ENCODE measurements around the gene SH3BP2. TPM values are rescaled to one million over a fixed set of nuclear protein-coding genes. Genes with fewer than 3 reads are reported as not detected.

Gene SH3BP2
- total RNA-seq, 6 donors from 2014 or later = 59.1 to 358 (median 103) TPM

- WGBS, 2 donors = 91 to 94% methylated on average over 12 of the region's 12 CpGs
- peaks cover 4 to 23% (median 15%) of the 10 kb centered on the region in 4 donors for H3K4me1 ChIP-seq
- H3K4me3 ChIP-seq = no peak overlapping the region
- H3K27me3 ChIP-seq = no peaks in the 10 kb centered on the region
- H3K36me3 ChIP-seq = no peaks in the 10 kb centered on the region
- H3K27ac ChIP-seq = no peak overlapping the region
- DNase-seq (no peak), ATAC-seq (ENCODE audit: low FRiP score in 2 of 2) (no peak)
- H3K9me3 ChIP-seq = no peaks in the 10 kb centered on the region
- TF ChIP-seq POLR2AphosphoS5 (IDR thresholded peaks at IDR 0.05) = no peak
- TF ChIP-seq EP300 (IDR thresholded peaks at IDR 0.05) = no peak
- no peak for TF ChIP-seq CTCF (IDR thresholded peaks at IDR 0.05)
- no peak for TF ChIP-seq POLR2A (IDR thresholded peaks at IDR 0.05)
These were observed 26.9 kb upstream of the SH3BP2 start for GRCh38 chr4:2765832-2766526.

GRCh38 chr4:2767046-2767704, 25.7 kb upstream of the SH3BP2 start:
- TF ChIP-seq POLR2AphosphoS5 (IDR thresholded peaks at IDR 0.05) (no peak), POLR2A (IDR thresholded peaks at IDR 0.05) (no peak), CTCF (IDR thresholded peaks at IDR 0.05) (no peak), EP300 (IDR thresholded peaks at IDR 0.05) (no peak)
- Histone ChIP-seq H3K27ac (no peak overlapping the region), H3K36me3 (no peaks in the 10 kb centered on the region), H3K27me3 (no peaks in the 10 kb centered on the region), H3K4me3 (no peak overlapping the region), H3K9me3 (no peaks in the 10 kb centered on the region), H3K4me1 (peaks cover 4 to 17% (median 14%) of the 10 kb centered on the region in 4 donors)
- DNase-seq (no peak), ATAC-seq (ENCODE audit: low FRiP score in 2 of 2) (no peak)
- 91 to 93% methylated on average over 5 of the region's 5 CpGs for WGBS, 2 donors

GRCh38 chr4:2767705-2768074, 25.2 kb upstream of the SH3BP2 start:
- no peaks in the 10 kb centered on the region for H3K27me3 ChIP-seq
- WGBS, 2 donors = 77 to 88% methylated on average over 9 to 11 of the region's 11 CpGs
- ATAC-seq (ENCODE audit: low FRiP score in 2 of 2) (no peak), DNase-seq (no peak)
- TF ChIP-seq POLR2AphosphoS5 (IDR thresholded peaks at IDR 0.05) (peak in 1 of 2 donors; percentile 9), EP300 (IDR thresholded peaks at IDR 0.05) (no peak)
- H3K4me1 ChIP-seq = peaks cover 4 to 17% (median 14%) of the 10 kb centered on the region in 4 donors
- H3K9me3 ChIP-seq = no peaks in the 10 kb centered on the region
- no peak overlapping the region for H3K4me3 ChIP-seq
- H3K27ac ChIP-seq = no peak overlapping the region
- H3K36me3 ChIP-seq = no peaks in the 10 kb centered on the region

GRCh38 chr4:2768124-2768523, 24.8 kb upstream of the SH3BP2 start:
- no peak for DNase-seq
- no peaks in the 10 kb centered on the region for H3K27me3 ChIP-seq
- no peak for ATAC-seq (ENCODE audit: low FRiP score in 2 of 2)
- no peak overlapping the region for H3K4me3 ChIP-seq
- no peaks in the 10 kb centered on the region for H3K36me3 ChIP-seq
- 92 to 93% methylated on average over 9 of the region's 9 CpGs for WGBS, 2 donors
- H3K9me3 ChIP-seq = no peaks in the 10 kb centered on the region
- peaks cover 4 to 17% (median 14%) of the 10 kb centered on the region in 4 donors for H3K4me1 ChIP-seq
- TF ChIP-seq CTCF (IDR thresholded peaks at IDR 0.05) (no peak), POLR2AphosphoS5 (IDR thresholded peaks at IDR 0.05) (no peak), EP300 (IDR thresholded peaks at IDR 0.05) (no peak), POLR2A (IDR thresholded peaks at IDR 0.05) (no peak)
- no peak overlapping the region for H3K27ac ChIP-seq

- Histone ChIP-seq H3K27ac (no peak overlapping the region), H3K36me3 (no peaks in the 10 kb centered on the region), H3K4me3 (no peak overlapping the region), H3K27me3 (no peaks in the 10 kb centered on the region), H3K4me1 (peaks cover 4 to 13% (median 9%) of the 10 kb centered on the region in 4 donors), H3K9me3 (no peaks in the 10 kb centered on the region)
- DNase-seq (no peak), ATAC-seq (ENCODE audit: low FRiP score in 2 of 2) (no peak)
- 69 to 72% methylated on average over 14 to 15 of the region's 15 CpGs for WGBS, 2 donors
- TF ChIP-seq CTCF (IDR thresholded peaks at IDR 0.05) (no peak), POLR2A (IDR thresholded peaks at IDR 0.05) (no peak), EP300 (IDR thresholded peaks at IDR 0.05) (no peak), POLR2AphosphoS5 (IDR thresholded peaks at IDR 0.05) (no peak)
These were observed 24.0 kb upstream of the SH3BP2 start for GRCh38 chr4:2768921-2769336.
